Ammon's horn (tissue), 1 donor: ENCODE data around the gene ZNF865.

Experiments used
- DNase-seq: peaks from one replicate; pipeline ENCODE4 v3.0.0-alpha.2; 2016; ENCODE audit warnings: low spot score

The ZNF865 gene

DNA sequence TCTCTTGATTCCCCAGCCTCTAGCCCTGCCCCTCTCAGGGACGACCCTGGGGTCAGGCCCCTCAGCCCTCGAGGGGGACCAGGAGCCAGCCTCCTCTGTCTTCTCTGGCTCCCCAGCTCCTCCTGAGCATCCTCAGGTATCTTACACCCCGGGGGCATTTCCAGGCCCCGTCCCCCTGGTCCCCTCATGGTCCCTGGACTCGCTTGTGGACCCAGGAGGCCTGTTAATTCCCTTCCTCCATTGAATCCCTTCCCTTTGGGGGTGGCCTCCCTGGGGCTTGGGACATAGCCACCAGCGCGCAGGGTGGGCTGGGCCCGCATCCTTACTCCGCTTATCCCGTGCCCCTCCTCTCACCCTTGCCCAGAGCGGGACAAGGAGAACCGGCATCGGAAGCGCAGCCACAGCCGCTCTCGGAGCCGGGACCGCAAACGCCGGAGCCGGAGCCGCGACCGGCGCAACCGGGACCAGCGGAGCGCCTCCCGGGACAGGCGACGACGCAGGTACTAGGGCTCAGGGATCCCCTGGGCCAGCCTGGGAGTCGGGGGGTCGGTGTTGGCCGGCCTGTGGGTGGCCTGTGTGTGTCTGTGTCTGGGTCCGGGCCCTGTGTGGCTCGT lies 53.5 kb downstream of the ZNF865 start:
- DNase-seq, result no peak

DNA sequence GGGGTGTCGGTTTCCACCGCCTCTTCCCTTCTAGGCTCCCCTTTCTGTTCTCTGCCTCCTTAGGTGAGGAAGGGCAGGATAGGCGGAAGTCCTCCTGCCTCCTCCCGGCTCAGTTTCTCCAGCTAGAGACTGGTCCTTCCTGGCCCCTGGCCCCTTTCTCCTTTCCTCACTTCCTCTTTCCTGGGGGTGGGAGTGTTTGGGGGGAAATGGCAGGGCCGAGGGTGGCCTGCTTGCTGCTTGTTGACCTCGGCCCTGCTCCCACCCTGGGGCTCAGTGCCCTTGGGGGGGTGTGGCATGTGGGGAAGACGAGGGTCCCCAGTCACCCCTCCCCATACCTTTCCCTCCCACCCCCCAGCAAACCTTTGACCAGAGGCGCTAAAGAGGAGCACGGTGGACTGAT lies 54.4 kb downstream of the ZNF865 start:
- no peak for DNase-seq

DNA sequence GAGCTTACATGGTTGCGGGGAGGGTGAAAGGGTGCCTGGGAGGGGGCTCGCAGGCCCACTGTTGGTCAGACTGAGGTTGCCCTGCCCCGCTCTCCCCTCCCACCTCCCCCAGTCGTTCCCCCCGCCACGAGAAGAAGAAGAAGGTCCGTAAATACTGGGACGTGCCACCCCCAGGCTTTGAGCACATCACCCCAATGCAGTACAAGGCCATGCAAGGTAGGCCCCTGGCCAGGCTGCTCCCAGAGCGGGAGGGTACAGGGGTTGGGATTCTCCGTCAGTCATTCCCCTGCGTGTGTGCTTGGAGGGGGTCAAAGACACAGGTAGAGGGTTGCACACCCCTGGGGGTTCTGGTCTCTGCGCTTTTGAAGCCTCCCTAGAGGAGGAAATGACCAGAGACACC lies 55.0 kb downstream of the ZNF865 start:
- no peak for DNase-seq

DNA sequence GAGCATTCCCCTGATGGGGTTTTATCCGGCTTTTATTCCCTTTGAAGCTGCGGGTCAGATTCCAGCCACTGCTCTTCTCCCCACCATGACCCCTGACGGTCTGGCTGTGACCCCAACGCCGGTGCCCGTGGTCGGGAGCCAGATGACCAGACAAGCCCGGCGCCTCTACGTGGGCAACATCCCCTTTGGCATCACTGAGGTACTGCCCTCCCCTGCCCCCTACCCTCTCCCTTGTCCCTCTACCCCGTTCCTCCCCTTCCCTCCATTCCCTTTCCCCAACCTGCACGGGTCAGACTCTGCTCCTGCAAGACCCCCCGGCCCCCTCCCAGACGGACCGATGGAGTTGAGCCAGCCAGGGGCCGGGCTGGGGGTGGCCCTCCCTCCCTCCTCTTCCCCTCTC lies 55.5 kb downstream of the ZNF865 start:
- DNase-seq, result no peak

DNA sequence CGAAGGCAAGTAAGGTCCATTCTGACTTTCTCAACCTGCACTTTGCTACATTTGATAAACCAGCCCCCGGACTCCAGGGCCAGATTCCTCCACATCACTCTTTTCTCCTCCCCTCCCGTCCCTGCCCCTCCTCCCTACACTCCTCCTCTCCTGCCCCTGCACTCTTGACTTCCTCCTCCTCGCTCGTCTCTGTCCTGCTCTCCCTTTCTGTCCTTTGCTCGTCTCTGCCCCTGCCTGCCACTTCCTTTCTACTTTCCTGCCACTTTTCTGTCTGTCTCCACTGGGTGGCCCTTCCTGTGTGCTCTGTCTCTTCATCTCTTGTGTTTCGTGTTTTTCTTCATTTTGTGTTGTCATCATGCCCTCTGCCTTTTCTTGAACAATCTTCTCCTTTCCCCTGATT lies 56.4 kb downstream of the ZNF865 start:
- no peak for DNase-seq

DNA sequence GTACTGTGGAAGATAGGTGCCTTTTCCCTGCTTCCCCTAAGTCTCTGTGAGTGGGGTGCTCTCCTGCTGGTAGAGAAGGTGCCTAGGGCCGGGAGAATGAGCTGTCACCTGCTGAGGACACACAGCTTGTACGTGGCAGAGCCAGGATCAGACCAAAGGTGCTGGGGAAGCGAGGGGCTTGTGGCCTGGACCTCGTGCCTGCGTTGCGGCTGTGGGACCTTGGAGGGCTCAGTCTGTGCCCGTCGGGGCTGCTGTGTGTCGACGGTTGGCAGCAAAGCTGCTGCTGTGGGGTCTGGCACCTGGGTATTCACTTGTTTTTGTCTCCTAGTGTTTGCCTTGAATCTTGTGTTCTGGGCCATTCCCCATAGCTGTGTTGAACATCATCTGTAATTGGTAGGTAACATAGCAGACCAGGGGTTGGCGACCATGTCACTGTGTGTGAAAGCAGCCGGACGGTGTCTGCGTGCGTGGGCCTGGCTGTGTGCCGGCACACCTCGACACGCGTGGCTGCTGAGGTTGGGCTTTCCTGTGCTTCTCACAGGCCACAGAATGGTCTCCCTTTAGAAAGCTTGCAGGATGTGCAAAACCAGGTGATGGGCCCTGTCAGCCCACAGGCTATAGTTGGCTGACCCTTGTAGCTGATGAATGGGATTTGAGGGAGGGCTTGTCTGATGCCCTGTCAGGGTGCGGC lies 58.5 kb downstream of the ZNF865 start:
- DNase-seq, result no peak

- DNase-seq, result no peak
These were observed 61.0 kb downstream of the ZNF865 start for GRCh38 chr19:55666343-55667005.
